Renal cortex interstitium (tissue), 15 donors: ENCODE measurements around the gene KLHDC4. TPM values are rescaled to one million over a fixed set of nuclear protein-coding genes. Genes with fewer than 3 reads are reported as not detected.
"Not testable (repeated sequence)": the region's sequence is repeated elsewhere in the genome, so short reads cannot be mapped to it uniquely, and the experiment has no call there.

ENCODE experiments used
- DNase-seq, 11 donors: peaks; one replicate each; pipeline ENCODE4 v3.0.0-alpha.2; 2013; ENCODE audit warnings: low read depth in 9 of 11, low spot score in 4 of 11; ENCODE audit errors: extremely low read depth in 1 of 11
- long read RNA-seq, 16 experiments: transcript quantifications; one replicate each; lab custom pipeline, GENCODE V29; 2026
- polyA plus RNA-seq, 3 donors: library from polyadenylated mRNA; unstranded; fragments of 120-200 nt; gene quantifications; one replicate each; pipeline ENCODE4 v1.2.1, GENCODE V29; 2013; ENCODE audit not compliant: insufficient read length in 3 of 3

KLHDC4 gene
- polyA plus RNA-seq, result 10 to 100 TPM; 22.2 to 48.7 (median 29.7) TPM
- long read RNA-seq, donor 1, full-length matches to known transcripts, result 4 of 4 reads
- long read RNA-seq, donor 1, partial matches to known transcripts, result 0 of 4 reads
- long read RNA-seq, donor 1, other reads (novel, unspliced or antisense), result 0 of 4 reads
- long read RNA-seq, donor 2, full-length matches to known transcripts, result 5 of 5 reads
- long read RNA-seq, donor 2, partial matches to known transcripts, result 0 of 5 reads
- long read RNA-seq, donor 2, other reads (novel, unspliced or antisense), result 0 of 5 reads
- long read RNA-seq, donor 3, full-length matches to known transcripts, result 3 of 3 reads
- long read RNA-seq, donor 3, partial matches to known transcripts, result 0 of 3 reads
- long read RNA-seq, donor 3, other reads (novel, unspliced or antisense), result 0 of 3 reads
- long read RNA-seq, donor 4, full-length matches to known transcripts, result 6 of 6 reads
- long read RNA-seq, donor 4, partial matches to known transcripts, result 0 of 6 reads
- long read RNA-seq, donor 4, other reads (novel, unspliced or antisense), result 0 of 6 reads
- long read RNA-seq, donor 5, result 0 reads
- long read RNA-seq, donor 6, full-length matches to known transcripts, result 6 of 6 reads
- long read RNA-seq, donor 6, partial matches to known transcripts, result 0 of 6 reads
- long read RNA-seq, donor 6, other reads (novel, unspliced or antisense), result 0 of 6 reads
- long read RNA-seq, donor 7, full-length matches to known transcripts, result 4 of 4 reads
- long read RNA-seq, donor 7, partial matches to known transcripts, result 0 of 4 reads
- long read RNA-seq, donor 7, other reads (novel, unspliced or antisense), result 0 of 4 reads
- long read RNA-seq, donor 8, result 0 reads
- long read RNA-seq, donor 9, full-length matches to known transcripts, result 7 of 7 reads
- long read RNA-seq, donor 9, partial matches to known transcripts, result 0 of 7 reads
- long read RNA-seq, donor 9, other reads (novel, unspliced or antisense), result 0 of 7 reads
- long read RNA-seq, donor 10, full-length matches to known transcripts, result 6 of 6 reads
- long read RNA-seq, donor 10, partial matches to known transcripts, result 0 of 6 reads
- long read RNA-seq, donor 10, other reads (novel, unspliced or antisense), result 0 of 6 reads
- long read RNA-seq, donor 11, full-length matches to known transcripts, result 5 of 5 reads
- long read RNA-seq, donor 11, partial matches to known transcripts, result 0 of 5 reads
- long read RNA-seq, donor 11, other reads (novel, unspliced or antisense), result 0 of 5 reads
- long read RNA-seq, donor 12, full-length matches to known transcripts, result 3 of 3 reads
- long read RNA-seq, donor 12, partial matches to known transcripts, result 0 of 3 reads
- long read RNA-seq, donor 12, other reads (novel, unspliced or antisense), result 0 of 3 reads
- long read RNA-seq, donor 13, result 0 reads
- long read RNA-seq, donor 14, full-length matches to known transcripts, result 3 of 3 reads
- long read RNA-seq, donor 14, partial matches to known transcripts, result 0 of 3 reads
- long read RNA-seq, donor 14, other reads (novel, unspliced or antisense), result 0 of 3 reads
- long read RNA-seq, donor 15, full-length matches to known transcripts, result 1 of 1 reads
- long read RNA-seq, donor 15, partial matches to known transcripts, result 0 of 1 reads
- long read RNA-seq, donor 15, other reads (novel, unspliced or antisense), result 0 of 1 reads
- long read RNA-seq, donor 16, full-length matches to known transcripts, result 10 of 10 reads
- long read RNA-seq, donor 16, partial matches to known transcripts, result 0 of 10 reads
- long read RNA-seq, donor 16, other reads (novel, unspliced or antisense), result 0 of 10 reads

GRCh38 chr16:87765776-87766484, at the start of gene KLHDC4:
Gene KLHDC4 (minus strand): TSS chr16:87765986. CDS start chr16:87765890, 96 bp downstream.
- DNase-seq, result peak in 10 of 11 donors; percentile 69 to 88 (median 82)

GRCh38 chr16:87815567-87815966, 49.8 kb upstream of the KLHDC4 start:
- no peak for DNase-seq

- DNase-seq, result no peak
These were observed 46.4 kb upstream of the KLHDC4 start for GRCh38 chr16:87812200-87812656.

- DNase-seq, result not testable (repeated sequence)
These were observed 45.7 kb upstream of the KLHDC4 start for GRCh38 chr16:87811454-87811853.

GRCh38 chr16:87809150-87809902, 43.5 kb upstream of the KLHDC4 start:
- no peak for DNase-seq

GRCh38 chr16:87808108-87808507, 42.3 kb upstream of the KLHDC4 start:
- no peak for DNase-seq

GRCh38 chr16:87806641-87807546, 41.1 kb upstream of the KLHDC4 start:
- DNase-seq, result no peak

- DNase-seq, result no peak
These were observed 40.5 kb upstream of the KLHDC4 start for GRCh38 chr16:87806261-87806640.

GRCh38 chr16:87803385-87803784, 37.6 kb upstream of the KLHDC4 start:
- no peak for DNase-seq

GRCh38 chr16:87802670-87803069, 36.9 kb upstream of the KLHDC4 start:
- DNase-seq, result no peak

GRCh38 chr16:87801679-87802259, 36.0 kb upstream of the KLHDC4 start:
- DNase-seq, result no peak

- no peak for DNase-seq
These were observed 34.7 kb upstream of the KLHDC4 start for GRCh38 chr16:87800497-87800896.

GRCh38 chr16:87795336-87795735, 29.6 kb upstream of the KLHDC4 start:
- no peak for DNase-seq

- DNase-seq, result no peak
These were observed 28.8 kb upstream of the KLHDC4 start for GRCh38 chr16:87794485-87795078.

GRCh38 chr16:87792205-87792565, 26.4 kb upstream of the KLHDC4 start:
- DNase-seq, result no peak
